Measurements from ENCODE around the gene PRR12. TPM values are rescaled to one million over a fixed set of nuclear protein-coding genes. Genes with fewer than 3 reads are reported as not detected.

PRR12 gene
- total and polyA plus RNA-seq, 9 donors: 2.8 to 44.1 (median 30.1) TPM

DNA sequence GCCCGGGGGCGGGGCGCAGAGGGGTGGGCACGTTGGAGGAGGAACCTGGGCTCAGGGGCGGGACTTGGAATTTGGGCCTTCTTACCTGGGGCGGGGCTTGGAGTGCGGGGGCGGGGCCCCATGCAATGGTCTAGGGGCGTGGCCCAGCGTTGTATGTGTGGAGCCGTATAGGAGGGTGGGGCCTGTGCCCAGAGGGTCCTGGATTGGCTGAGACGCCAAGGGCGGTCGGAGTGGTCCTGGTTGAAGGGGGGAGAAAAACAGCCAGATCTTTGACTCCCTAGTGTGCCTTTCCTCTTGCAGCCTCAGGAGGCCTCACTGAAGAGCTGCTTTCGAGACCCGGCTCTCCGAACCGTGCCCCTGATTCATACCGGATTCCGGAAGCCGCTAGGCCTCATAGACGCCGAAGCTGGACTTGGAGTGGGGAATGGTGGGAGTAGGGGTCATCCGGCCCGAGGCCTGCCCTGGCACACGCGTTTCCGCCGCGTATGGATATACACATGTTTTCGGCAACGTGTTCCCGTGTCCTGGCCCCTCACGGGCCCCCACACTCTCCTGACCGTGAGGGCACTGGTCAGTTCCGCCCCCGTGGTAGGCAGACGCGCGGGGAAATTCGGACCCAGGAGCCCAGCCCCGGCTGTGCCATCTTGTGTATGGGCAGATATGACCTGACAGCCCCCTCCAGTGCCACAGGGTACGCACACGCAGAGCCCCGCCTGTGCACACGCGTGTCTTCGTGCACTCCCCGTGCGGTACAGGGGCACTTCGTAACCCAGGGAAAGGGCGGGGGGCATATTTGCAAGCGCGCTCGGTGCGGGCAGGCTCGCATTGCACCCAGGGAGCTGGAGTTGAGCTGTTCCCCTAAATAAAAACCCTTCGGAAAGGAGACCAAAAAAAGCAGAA, 661 bp upstream of the PRR12 start:
- TF ChIP-seq EP300 (IDR thresholded peaks at IDR 0.05) (no peak), CTCF (IDR thresholded peaks at IDR 0.05) (peak in 1 of 3 donors; percentile 9), POLR2A (IDR thresholded peaks at IDR 0.05) (no peak)
- peak; percentile 90 to 93 (median 91) for DNase-seq
- peaks cover 0 to 3% of the 10 kb centered on the region in 2 donors for H3K9me3 ChIP-seq
- H3K4me3 ChIP-seq: peak overlapping the region; percentile 74
- WGBS, 3 donors: 0% methylated on average over 56 to 58 of the region's 58 CpGs
- intact Hi-C loops (cut with DNase I): loop anchor here in 3 of 4 donors (2.0 to 10.0 kb wide), 4 partner anchors 47 to 1856 kb away; partner anchors contain the start of gene ADM5 (in 1 of the 3)
- peaks cover 3% of the 10 kb centered on the region for H3K4me1 ChIP-seq (ENCODE audit: insufficient read depth)
- H3K27ac ChIP-seq: peak overlapping the region; percentile 20 to 75
- no peaks in the 10 kb centered on the region for H3K36me3 ChIP-seq
- no peaks in the 10 kb centered on the region for H3K27me3 ChIP-seq

DNA sequence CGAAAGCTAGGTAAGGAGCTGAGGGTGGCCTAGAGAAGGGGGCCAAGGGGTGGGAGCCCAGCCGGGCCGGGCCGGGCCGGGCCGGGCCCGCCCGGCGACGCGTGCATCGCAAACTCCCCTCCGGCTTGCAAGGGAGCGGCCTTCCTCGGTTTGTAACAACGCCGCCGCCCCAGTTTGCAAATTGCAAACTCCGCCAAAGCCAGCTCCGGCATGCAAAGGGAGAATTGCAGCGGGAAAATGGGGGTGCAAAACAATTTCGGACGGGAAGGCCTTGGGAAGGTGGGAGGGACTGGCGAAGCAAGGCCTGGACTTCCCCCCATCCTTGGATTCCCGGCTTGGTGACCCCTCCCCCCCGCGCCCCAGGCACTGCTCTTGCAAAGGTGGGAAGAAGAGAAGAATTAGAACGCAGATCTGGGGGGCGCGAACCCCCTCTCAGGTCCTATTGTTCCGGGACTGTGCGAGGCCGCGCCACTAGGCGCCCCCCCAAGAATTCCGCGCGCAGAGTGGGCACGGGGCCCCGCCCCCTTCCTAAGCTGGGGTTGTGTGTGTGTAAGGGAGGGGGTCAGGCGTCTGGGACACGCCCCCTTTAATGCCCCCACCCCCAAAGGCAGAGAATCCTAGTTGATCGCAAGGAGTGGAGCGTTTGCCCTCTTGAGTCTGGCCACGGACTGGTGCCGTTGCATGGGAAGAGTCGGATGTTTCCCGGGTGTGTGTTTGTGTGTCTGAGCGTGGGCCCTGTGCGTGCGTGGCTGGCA, 926 bp downstream of the PRR12 start:
- 1 to 2% (median 2%) methylated on average over 39 to 51 of the region's 51 CpGs for WGBS, 3 donors
- Histone ChIP-seq H3K4me1 (ENCODE audit: insufficient read depth) (peaks cover 3% of the 10 kb centered on the region), H3K27ac (peak overlapping the region; percentile 75 to 79), H3K27me3 (no peaks in the 10 kb centered on the region), H3K4me3 (peak overlapping the region; percentile 74), H3K36me3 (no peaks in the 10 kb centered on the region), H3K9me3 (peaks cover 0 to 3% of the 10 kb centered on the region in 2 donors)
- TF ChIP-seq EP300 (IDR thresholded peaks at IDR 0.05) (no peak), CTCF (IDR thresholded peaks at IDR 0.05) (no peak), POLR2A (IDR thresholded peaks at IDR 0.05) (no peak)
- DNase-seq: peak; percentile 52 to 73 (median 68)
- intact Hi-C loops (cut with DNase I): loop anchor here in 3 of 4 donors (2.0 to 10.0 kb wide), 4 partner anchors 45 to 1857 kb away; partner anchors contain the start of gene ADM5 (in 1 of the 3)

DNA sequence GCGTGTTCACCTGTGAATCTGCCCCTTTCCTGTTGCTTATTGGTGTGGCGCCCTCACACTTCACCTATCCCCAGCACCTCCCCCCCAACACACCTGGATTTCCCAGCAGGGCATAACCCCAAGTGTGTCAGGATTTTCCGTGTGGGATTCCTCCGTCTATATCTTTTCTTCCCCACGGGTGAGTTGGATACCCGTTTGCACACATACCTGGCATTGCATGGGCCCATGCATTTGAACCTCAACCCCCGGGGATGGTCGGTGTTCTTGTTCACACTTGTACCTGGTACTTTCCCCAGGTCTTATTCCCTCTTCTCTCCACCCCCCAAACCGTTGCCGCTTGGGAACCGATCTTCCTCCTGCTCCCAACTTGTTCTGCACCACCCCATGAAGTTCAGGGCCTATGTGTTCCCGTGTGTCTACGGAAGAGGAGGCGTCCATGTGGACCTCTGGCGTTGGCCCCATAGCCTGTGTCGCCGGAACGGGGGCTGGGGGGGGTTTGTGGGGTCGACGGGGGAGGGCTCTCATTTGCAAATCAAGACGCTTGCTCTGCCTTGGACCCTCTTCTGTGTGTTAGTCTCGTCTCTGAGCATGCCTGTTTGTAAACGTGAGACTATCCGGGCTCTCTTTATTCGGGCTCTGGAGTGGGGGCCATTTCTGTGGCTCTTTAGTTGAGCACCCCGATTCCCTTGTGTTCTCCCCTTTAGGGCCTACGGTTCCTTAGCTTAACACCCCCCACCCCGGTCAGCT, 1.7 kb downstream of the PRR12 start:
- peak in 1 of 5 donors; percentile 45 for DNase-seq
- H3K27me3 ChIP-seq: no peaks in the 10 kb centered on the region
- intact Hi-C loops (cut with DNase I): loop anchor here in 3 of 4 donors (5.0 to 10.0 kb wide), 3 partner anchors 45 to 1858 kb away; partner anchors contain the start of gene ADM5 (in 1 of the 3)
- H3K4me3 ChIP-seq: peak overlapping the region; percentile 74
- WGBS, 3 donors: 4 to 6% (median 4%) methylated on average over 28 of the region's 28 CpGs
- peaks cover 3% of the 10 kb centered on the region for H3K4me1 ChIP-seq (ENCODE audit: insufficient read depth)
- peak overlapping the region in 1 of 2 donors; percentile 45 for H3K27ac ChIP-seq
- peaks cover 0 to 3% of the 10 kb centered on the region in 2 donors for H3K9me3 ChIP-seq
- no peak for TF ChIP-seq EP300 (IDR thresholded peaks at IDR 0.05)
- no peaks in the 10 kb centered on the region for H3K36me3 ChIP-seq

- Histone ChIP-seq H3K36me3 (no peaks in the 10 kb centered on the region), H3K27me3 (no peaks in the 10 kb centered on the region), H3K9me3 (peaks cover 0 to 3% of the 10 kb centered on the region in 2 donors), H3K4me3 (peak overlapping the region; percentile 74), H3K4me1 (ENCODE audit: insufficient read depth) (peaks cover 3% of the 10 kb centered on the region), H3K27ac (peak overlapping the region in 1 of 2 donors; percentile 51)
- 6 to 7% (median 6%) methylated on average over 25 to 27 of the region's 27 CpGs for WGBS, 3 donors
- intact Hi-C loops (cut with DNase I): loop anchor here in 3 of 4 donors (5.0 to 10.0 kb wide), 3 partner anchors 44 to 1859 kb away; partner anchors contain the start of gene ADM5 (in 1 of the 3)
- peak; percentile 92 to 94 (median 94) for DNase-seq
- TF ChIP-seq EP300 (IDR thresholded peaks at IDR 0.05) (no peak), CTCF (IDR thresholded peaks at IDR 0.05) (no peak), POLR2A (IDR thresholded peaks at IDR 0.05) (no peak)
These were observed 2.5 kb downstream of the PRR12 start for GRCh38 chr19:49593233-49594113.
